ENCODE measurements around the gene PRICKLE3.

Gene PRICKLE3

DNA sequence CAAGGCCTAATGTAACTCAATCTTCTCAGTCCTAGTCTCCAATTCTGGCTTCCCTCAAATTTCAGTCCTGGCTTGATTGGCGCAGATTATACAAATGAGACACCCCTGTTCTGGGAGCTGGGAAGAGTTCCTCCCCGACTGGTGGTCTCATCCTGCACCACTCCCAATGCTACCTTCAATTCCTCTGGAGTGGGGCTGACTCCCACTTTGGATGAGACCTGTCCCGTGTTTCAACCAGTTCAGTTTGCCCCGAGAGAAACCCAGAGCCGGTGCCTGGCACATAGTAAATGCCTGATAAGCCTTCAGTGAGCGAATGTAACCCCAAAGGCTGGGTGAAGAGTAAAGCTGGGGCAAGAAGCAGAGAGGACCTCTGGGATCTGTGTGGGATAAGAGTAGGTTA, 17.8 kb upstream of the PRICKLE3 start:
- H3K27me3 ChIP-seq (ENCODE audit: control insufficient read depth, insufficient read depth, low read length), result no peaks in the 10 kb centered on the region
- no peak overlapping the region for H3K9ac ChIP-seq (ENCODE audit: low read length)
- H3K4me1 ChIP-seq (ENCODE audit: control insufficient read depth, low read depth, low read length), result no peaks in the 10 kb centered on the region
- no peak overlapping the region for H3K4me3 ChIP-seq (ENCODE audit: low read length)
- no peak overlapping the region for H3K27ac ChIP-seq (ENCODE audit: low read length)
- H3K9me3 ChIP-seq (ENCODE audit: control insufficient read depth, low read depth, low read length), result peaks cover 4% of the 10 kb centered on the region
- no peaks in the 10 kb centered on the region for H3K36me3 ChIP-seq (ENCODE audit: control insufficient read depth, low read depth, low read length)

GRCh38 chrX:49203536-49203935, 17.4 kb upstream of the PRICKLE3 start:
- no peaks in the 10 kb centered on the region for H3K27me3 ChIP-seq (ENCODE audit: control insufficient read depth, insufficient read depth, low read length)
- H3K36me3 ChIP-seq (ENCODE audit: control insufficient read depth, low read depth, low read length), result no peaks in the 10 kb centered on the region
- H3K9me3 ChIP-seq (ENCODE audit: control insufficient read depth, low read depth, low read length), result peaks cover 4% of the 10 kb centered on the region

DNA sequence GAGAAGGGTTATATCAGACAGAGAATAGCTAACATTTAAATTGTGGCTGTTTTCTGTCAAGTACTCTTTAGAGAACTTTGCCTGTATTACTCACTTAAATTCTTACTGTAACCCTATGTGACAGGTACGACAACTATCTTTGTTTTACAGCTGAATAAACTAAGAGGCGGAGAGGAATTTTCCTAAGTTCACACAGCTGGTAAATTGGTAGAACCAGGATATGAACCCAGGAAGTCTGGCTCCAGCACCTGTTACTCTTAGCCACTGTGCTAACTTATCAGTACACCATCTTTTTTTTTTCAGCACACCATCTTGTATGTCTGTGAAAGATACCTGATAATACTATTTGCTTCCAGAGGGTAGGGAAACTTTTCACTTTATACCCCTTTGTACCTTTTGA, 15.8 kb upstream of the PRICKLE3 start:
- Histone ChIP-seq H3K36me3 (ENCODE audit: control insufficient read depth, low read depth, low read length) (no peaks in the 10 kb centered on the region), H3K27me3 (ENCODE audit: control insufficient read depth, insufficient read depth, low read length) (no peaks in the 10 kb centered on the region), H3K9me3 (ENCODE audit: control insufficient read depth, low read depth, low read length) (peaks cover 8% of the 10 kb centered on the region)

More at GRCh38 chrX:49203536-49203935, 17.4 kb upstream of the PRICKLE3 start:
- Histone ChIP-seq H3K4me1 (ENCODE audit: control insufficient read depth, low read depth, low read length) (no peaks in the 10 kb centered on the region), H3K4me3 (ENCODE audit: low read length) (no peak overlapping the region), H3K9ac (ENCODE audit: low read length) (no peak overlapping the region), H3K27ac (ENCODE audit: low read length) (no peak overlapping the region)

GRCh38 chrX:49199906-49200771, 14.0 kb upstream of the PRICKLE3 start, which contains the start of gene SYP:
TSS of gene SYP (minus strand) at chrX:49200193. CDS start at chrX:49200186, 7 bp downstream.
- H3K9ac ChIP-seq (ENCODE audit: low read length), result no peak within 1 kb of the TSS
- no peak within 1 kb of the TSS for H3K27ac ChIP-seq (ENCODE audit: low read length)
- H3K36me3 ChIP-seq (ENCODE audit: control insufficient read depth, low read depth, low read length), result no peaks in the 10 kb centered on the region
- no peaks in the 10 kb centered on the region for H3K4me1 ChIP-seq (ENCODE audit: control insufficient read depth, low read depth, low read length)
- H3K27me3 ChIP-seq (ENCODE audit: control insufficient read depth, insufficient read depth, low read length), result no peaks in the 10 kb centered on the region
- H3K4me3 ChIP-seq (ENCODE audit: low read length), result peak within 1 kb of the TSS; percentile 56
- peaks cover 4% of the 10 kb centered on the region for H3K9me3 ChIP-seq (ENCODE audit: control insufficient read depth, low read depth, low read length)

More for the DNA sequence above, 15.8 kb upstream of the PRICKLE3 start:
- H3K4me3 ChIP-seq (ENCODE audit: low read length), result no peak overlapping the region
- H3K9ac ChIP-seq (ENCODE audit: low read length), result no peak overlapping the region
- H3K4me1 ChIP-seq (ENCODE audit: control insufficient read depth, low read depth, low read length), result no peaks in the 10 kb centered on the region
- H3K27ac ChIP-seq (ENCODE audit: low read length), result no peak overlapping the region

- H3K36me3 ChIP-seq (ENCODE audit: control insufficient read depth, low read depth, low read length), result no peaks in the 10 kb centered on the region
- H3K4me1 ChIP-seq (ENCODE audit: control insufficient read depth, low read depth, low read length), result no peaks in the 10 kb centered on the region
- H3K4me3 ChIP-seq (ENCODE audit: low read length), result peak overlapping the region; percentile 56
- no peak overlapping the region for H3K9ac ChIP-seq (ENCODE audit: low read length)
- no peak overlapping the region for H3K27ac ChIP-seq (ENCODE audit: low read length)
- peaks cover 4% of the 10 kb centered on the region for H3K9me3 ChIP-seq (ENCODE audit: control insufficient read depth, low read depth, low read length)
- no peaks in the 10 kb centered on the region for H3K27me3 ChIP-seq (ENCODE audit: control insufficient read depth, insufficient read depth, low read length)
These were observed 13.1 kb upstream of the PRICKLE3 start for GRCh38 chrX:49199315-49199595.

DNA sequence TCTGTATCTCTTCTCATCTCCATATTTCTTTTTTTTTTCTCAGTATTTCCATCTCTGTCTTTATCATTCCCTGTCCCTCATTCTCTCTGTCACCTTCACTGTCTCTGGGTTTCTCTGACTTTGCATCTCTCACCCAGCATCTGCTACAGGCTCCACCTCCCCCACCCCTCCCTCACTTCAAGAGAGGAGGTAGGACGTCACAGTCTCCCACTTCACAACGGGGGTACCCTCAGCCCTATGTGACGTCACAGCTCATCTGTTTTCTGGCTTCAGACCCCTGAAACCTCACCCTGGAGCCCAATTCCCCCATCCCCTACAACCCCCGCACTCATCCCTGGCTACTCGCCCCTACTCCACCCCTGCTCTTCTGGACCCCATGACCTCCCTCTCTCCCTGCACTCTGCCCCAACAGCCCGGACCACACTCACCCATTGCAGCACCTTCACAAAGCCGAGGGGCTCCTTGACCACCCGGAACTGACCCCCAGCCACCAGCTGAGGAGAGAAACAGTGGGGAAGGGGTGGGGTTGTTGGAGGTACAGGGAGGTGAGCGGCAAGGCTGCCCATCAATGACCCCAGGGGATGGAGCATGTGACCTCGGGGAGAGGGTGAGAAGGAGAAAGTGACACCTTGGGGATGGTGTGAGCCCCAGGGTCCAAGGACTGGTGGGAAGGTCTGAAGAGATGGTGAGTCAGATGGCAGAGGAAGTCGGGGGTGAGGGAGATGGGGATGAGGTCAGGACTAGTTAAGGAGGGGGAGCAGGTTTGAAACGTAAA, 12.6 kb upstream of the PRICKLE3 start:
- Histone ChIP-seq H3K9ac (ENCODE audit: low read length) (no peak overlapping the region), H3K4me1 (ENCODE audit: control insufficient read depth, low read depth, low read length) (no peaks in the 10 kb centered on the region), H3K4me3 (ENCODE audit: low read length) (peak overlapping the region; percentile 56), H3K36me3 (ENCODE audit: control insufficient read depth, low read depth, low read length) (no peaks in the 10 kb centered on the region), H3K27ac (ENCODE audit: low read length) (no peak overlapping the region), H3K9me3 (ENCODE audit: control insufficient read depth, low read depth, low read length) (peaks cover 4% of the 10 kb centered on the region), H3K27me3 (ENCODE audit: control insufficient read depth, insufficient read depth, low read length) (no peaks in the 10 kb centered on the region)

DNA sequence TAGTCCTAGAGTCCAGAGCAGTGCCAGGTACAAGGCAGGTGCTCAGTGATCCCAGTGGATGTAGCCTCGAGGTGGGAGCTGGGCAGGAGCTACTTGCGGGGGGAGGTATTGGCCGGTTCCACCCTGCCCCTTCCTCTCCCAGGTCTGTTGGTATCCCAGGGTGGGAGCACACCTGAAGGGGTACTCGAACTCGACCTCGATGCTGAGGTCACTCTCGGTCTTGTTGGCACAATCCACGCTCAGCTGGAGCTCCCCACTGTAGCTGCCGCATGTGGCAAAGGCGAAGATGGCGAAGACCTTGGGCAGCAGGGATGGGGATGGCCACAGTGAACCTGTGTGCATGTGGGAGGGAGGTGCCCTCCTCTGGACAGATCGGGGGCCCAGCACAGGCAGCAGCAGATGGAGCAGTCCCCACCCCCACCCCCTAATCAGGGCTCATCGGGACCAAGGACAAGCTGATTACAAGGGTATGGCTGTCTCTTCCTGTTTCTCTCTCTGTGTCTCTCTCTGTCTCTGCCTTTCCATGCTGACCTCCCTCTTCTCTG, 11.4 kb upstream of the PRICKLE3 start:
- Histone ChIP-seq H3K27me3 (ENCODE audit: control insufficient read depth, insufficient read depth, low read length) (no peaks in the 10 kb centered on the region), H3K27ac (ENCODE audit: low read length) (no peak overlapping the region), H3K4me3 (ENCODE audit: low read length) (no peak overlapping the region), H3K4me1 (ENCODE audit: control insufficient read depth, low read depth, low read length) (no peaks in the 10 kb centered on the region), H3K9me3 (ENCODE audit: control insufficient read depth, low read depth, low read length) (peaks cover 4% of the 10 kb centered on the region), H3K9ac (ENCODE audit: low read length) (no peak overlapping the region), H3K36me3 (ENCODE audit: control insufficient read depth, low read depth, low read length) (no peaks in the 10 kb centered on the region)

DNA sequence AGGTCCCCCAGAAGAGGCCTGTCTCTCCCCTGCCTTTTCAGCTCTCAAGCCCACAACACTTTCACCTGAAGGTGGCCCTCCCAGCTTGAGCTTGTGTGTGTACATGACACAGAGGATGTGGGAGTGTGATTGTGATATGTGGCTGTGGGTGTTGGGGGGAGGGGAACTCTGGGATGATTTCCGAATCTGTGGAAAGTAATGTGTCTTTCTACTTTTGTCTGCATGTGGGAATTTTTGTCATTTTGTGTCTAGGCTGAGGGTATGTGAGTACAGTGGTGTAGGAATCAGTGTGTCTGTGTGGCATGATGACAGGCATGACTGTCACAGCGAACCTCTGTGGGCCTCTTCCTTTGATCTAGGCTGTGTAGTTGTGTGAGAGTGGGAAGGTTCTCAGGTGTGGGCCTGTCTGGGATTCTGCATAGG, 7.4 kb upstream of the PRICKLE3 start:
- no peak overlapping the region for H3K4me3 ChIP-seq (ENCODE audit: low read length)
- H3K27me3 ChIP-seq (ENCODE audit: control insufficient read depth, insufficient read depth, low read length), result no peaks in the 10 kb centered on the region
- no peak overlapping the region for H3K27ac ChIP-seq (ENCODE audit: low read length)

DNA sequence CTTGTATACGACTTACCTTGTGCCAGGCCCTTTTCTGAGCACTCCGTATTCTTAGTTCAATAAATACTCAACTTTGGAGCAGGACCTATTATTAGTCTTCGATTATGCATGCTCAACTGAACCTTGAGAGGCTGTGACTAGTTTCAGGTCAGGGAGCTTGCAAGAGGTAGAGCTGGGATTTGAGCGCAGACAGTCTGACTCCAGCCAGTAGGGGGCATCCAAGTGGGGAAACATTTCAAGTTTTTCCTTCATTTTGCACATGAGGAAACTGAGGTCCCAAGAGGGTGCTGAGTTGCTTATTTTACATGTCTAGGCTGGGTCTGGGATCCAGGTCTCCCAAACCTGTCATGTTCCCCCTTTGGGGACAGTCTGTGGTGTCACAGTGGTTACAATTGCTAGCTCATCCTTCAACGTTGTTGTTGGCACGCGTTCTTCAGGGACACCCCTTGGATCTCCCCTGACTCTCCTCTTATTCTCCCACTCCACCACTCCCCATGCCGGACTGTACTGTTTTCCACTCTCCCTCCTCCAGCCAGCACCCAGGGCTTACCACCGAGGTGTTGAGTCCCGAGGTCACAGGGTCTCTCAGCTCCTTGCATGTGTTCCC, 6.7 kb upstream of the PRICKLE3 start:
- H3K27me3 ChIP-seq (ENCODE audit: control insufficient read depth, insufficient read depth, low read length), result no peaks in the 10 kb centered on the region
- no peaks in the 10 kb centered on the region for H3K36me3 ChIP-seq (ENCODE audit: control insufficient read depth, low read depth, low read length)
- H3K9ac ChIP-seq (ENCODE audit: low read length), result no peak overlapping the region
- H3K9me3 ChIP-seq (ENCODE audit: control insufficient read depth, low read depth, low read length), result peaks cover 4% of the 10 kb centered on the region
- no peaks in the 10 kb centered on the region for H3K4me1 ChIP-seq (ENCODE audit: control insufficient read depth, low read depth, low read length)
- no peak overlapping the region for H3K4me3 ChIP-seq (ENCODE audit: low read length)
- no peak overlapping the region for H3K27ac ChIP-seq (ENCODE audit: low read length)

More for the DNA sequence above, 7.4 kb upstream of the PRICKLE3 start:
- Histone ChIP-seq H3K4me1 (ENCODE audit: control insufficient read depth, low read depth, low read length) (no peaks in the 10 kb centered on the region), H3K9ac (ENCODE audit: low read length) (no peak overlapping the region), H3K9me3 (ENCODE audit: control insufficient read depth, low read depth, low read length) (peaks cover 4% of the 10 kb centered on the region), H3K36me3 (ENCODE audit: control insufficient read depth, low read depth, low read length) (no peaks in the 10 kb centered on the region)

DNA sequence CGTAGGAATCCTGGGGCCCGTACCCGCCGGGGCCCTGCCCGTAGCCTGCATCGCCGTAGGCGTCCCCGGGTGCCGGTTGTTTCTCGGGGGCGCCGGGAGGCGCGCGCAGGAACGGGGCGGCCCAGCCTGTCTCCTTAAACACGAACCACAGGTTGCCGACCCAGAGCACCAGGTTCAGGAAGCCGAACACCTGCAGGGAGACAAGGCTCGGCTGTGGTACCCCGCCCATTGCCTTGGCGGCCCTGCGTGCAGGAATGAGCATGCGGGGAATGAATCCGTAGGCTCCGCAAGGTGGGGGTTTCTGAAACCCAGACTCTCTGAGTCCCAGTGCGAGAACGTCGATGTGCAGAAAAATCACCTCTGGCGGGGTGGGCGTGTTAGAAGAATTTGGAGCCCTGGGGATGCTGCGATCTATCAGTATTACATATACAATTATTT, 5.4 kb upstream of the PRICKLE3 start:
- no peaks in the 10 kb centered on the region for H3K4me1 ChIP-seq (ENCODE audit: control insufficient read depth, low read depth, low read length)
- peak overlapping the region; percentile 31 for H3K27ac ChIP-seq (ENCODE audit: low read length)
- peak overlapping the region; percentile 68 for H3K4me3 ChIP-seq (ENCODE audit: low read length)
- H3K36me3 ChIP-seq (ENCODE audit: control insufficient read depth, low read depth, low read length), result no peaks in the 10 kb centered on the region
- H3K27me3 ChIP-seq (ENCODE audit: control insufficient read depth, insufficient read depth, low read length), result no peaks in the 10 kb centered on the region
- H3K9me3 ChIP-seq (ENCODE audit: control insufficient read depth, low read depth, low read length), result no peaks in the 10 kb centered on the region
- H3K9ac ChIP-seq (ENCODE audit: low read length), result peak overlapping the region; percentile 66

- Histone ChIP-seq H3K36me3 (ENCODE audit: control insufficient read depth, low read depth, low read length) (no peaks in the 10 kb centered on the region), H3K4me1 (ENCODE audit: control insufficient read depth, low read depth, low read length) (no peaks in the 10 kb centered on the region), H3K27me3 (ENCODE audit: control insufficient read depth, insufficient read depth, low read length) (no peaks in the 10 kb centered on the region), H3K4me3 (ENCODE audit: low read length) (peak overlapping the region; percentile 68), H3K9me3 (ENCODE audit: control insufficient read depth, low read depth, low read length) (no peaks in the 10 kb centered on the region), H3K27ac (ENCODE audit: low read length) (peak overlapping the region; percentile 31), H3K9ac (ENCODE audit: low read length) (peak overlapping the region; percentile 66)
These were observed 4.8 kb upstream of the PRICKLE3 start for GRCh38 chrX:49190821-49191573.

Measured in iPS-18a (cell line).